ENCODE results near the gene SRCIN1. TPM values are rescaled to one million over a fixed set of nuclear protein-coding genes. Genes with fewer than 3 reads are reported as not detected.

The SRCIN1 gene
- total RNA-seq, 2 donors from 2014 or later: 0.52 to 1.1 TPM

DNA sequence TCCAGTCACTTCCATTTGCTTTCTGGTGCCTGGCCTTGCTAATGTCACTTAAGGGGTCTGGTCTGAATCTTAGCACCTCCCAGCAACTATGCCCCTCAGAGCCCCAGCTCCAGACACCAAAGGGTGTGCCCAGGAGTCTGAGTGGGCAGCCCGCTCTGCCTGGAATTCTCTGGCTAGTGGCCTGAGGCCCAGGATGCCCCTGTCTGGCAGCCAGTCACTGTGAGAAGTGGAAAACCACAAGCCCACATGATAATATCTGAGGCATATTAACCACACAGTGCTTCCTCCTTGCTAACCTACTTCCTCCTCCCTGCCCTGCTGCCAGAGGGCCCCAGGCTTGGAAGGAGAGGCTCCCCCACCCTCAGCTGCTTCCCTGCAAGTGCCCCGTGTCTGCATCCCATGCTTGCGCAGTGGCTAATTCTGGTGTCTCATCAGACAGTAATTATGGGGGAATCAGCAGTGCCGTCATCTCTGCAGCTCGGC is 14.0 kb downstream of the SRCIN1 start:
- Histone ChIP-seq H3K4me3 (no peak overlapping the region), H3K36me3 (no peaks in the 10 kb centered on the region), H3K9me3 (no peaks in the 10 kb centered on the region), H3K27ac (no peak overlapping the region), H3K4me1 (peaks cover 0 to 6% of the 10 kb centered on the region in 2 donors), H3K27me3 (no peaks in the 10 kb centered on the region)
- no peak for DNase-seq (ENCODE audit: low spot score)
- TF ChIP-seq, protein P1, sequence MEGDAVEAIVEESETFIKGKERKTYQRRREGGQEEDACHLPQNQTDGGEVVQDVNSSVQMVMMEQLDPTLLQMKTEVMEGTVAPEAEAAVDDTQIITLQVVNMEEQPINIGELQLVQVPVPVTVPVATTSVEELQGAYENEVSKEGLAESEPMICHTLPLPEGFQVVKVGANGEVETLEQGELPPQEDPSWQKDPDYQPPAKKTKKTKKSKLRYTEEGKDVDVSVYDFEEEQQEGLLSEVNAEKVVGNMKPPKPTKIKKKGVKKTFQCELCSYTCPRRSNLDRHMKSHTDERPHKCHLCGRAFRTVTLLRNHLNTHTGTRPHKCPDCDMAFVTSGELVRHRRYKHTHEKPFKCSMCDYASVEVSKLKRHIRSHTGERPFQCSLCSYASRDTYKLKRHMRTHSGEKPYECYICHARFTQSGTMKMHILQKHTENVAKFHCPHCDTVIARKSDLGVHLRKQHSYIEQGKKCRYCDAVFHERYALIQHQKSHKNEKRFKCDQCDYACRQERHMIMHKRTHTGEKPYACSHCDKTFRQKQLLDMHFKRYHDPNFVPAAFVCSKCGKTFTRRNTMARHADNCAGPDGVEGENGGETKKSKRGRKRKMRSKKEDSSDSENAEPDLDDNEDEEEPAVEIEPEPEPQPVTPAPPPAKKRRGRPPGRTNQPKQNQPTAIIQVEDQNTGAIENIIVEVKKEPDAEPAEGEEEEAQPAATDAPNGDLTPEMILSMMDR (IDR thresholded peaks at IDR 0.05): no peak

DNA sequence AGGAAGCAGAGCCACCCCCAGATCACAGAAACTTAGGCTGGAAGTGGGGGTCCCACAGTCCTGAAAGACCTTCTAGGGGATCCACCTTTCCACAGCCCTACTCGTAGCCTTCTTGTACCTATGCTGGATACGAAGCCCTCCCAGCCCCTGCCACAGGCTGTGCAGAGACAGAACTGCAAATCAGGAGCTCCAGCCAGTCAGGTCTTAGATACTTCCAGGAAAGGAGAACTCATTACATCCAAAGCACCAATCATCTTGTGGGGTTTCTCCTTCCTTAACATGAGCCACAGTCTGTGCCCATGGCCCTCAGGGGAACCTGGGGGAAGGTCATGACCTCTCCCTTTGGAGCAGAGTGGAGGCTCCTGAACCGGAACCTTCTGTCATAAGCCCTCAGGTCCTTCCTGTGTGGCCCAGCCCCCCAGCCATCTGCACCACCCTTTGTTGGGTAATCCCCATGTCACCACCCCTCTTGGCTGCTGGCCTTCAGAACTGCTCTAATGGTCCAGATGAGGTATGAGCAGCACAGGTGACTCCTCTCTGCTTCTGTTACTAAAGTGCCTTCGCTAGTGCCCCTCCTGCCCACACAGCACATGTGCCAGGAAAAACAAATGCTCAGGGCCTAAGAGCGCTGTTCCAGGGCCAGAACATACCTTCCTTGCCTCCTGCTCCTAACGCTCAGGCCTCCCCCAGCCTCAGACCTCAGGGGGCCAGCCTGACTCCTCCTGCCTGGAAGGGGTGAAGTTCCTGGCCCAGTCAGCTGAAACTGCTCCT is 14.6 kb downstream of the SRCIN1 start:
- TF ChIP-seq, protein P1 (IDR thresholded peaks at IDR 0.05): no peak
- Histone ChIP-seq H3K27ac (no peak overlapping the region), H3K9me3 (no peaks in the 10 kb centered on the region), H3K4me1 (peaks cover 0 to 6% of the 10 kb centered on the region in 2 donors), H3K4me3 (no peak overlapping the region), H3K36me3 (no peaks in the 10 kb centered on the region), H3K27me3 (no peaks in the 10 kb centered on the region)
- DNase-seq (ENCODE audit: low spot score): no peak

DNA sequence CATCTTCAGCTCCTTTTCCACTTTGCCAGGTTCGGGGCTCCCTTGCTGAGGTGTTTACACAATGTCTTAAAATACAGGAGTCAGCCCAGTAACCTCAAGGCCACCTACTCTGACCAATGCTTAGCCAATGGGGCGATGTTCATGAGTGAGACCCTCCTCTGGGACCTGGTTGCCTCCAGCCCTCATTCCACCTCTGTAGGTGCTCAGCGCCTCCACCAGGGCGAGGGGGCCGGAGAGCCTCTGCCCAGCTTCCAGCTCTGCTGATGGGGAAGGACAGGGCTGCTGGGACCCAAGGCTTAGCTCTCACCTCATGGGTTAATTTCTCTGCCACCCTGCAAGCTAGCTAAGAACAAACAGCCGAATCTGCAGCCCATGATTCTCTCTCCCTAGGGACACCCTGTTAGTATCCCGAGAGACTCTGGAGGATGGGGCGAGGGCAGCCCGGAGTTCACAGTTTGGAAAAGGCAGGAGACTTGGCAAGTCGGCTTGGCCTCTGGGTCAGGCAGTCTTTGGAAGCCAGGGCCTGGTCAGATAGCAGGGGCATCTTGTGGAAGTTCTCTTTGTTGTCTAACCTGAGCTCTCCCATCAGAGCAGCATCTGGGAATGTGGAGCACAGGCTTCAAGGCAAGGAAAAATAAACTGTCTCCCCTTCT is 16.2 kb downstream of the SRCIN1 start:
- no peak for DNase-seq (ENCODE audit: low spot score)
- TF ChIP-seq, protein P1 (IDR thresholded peaks at IDR 0.05): no peak
- H3K36me3 ChIP-seq: no peaks in the 10 kb centered on the region
- peaks cover 0 to 6% of the 10 kb centered on the region in 2 donors for H3K4me1 ChIP-seq
- H3K27me3 ChIP-seq: peaks cover 0 to 5% of the 10 kb centered on the region in 2 donors
- H3K4me3 ChIP-seq: no peak overlapping the region
- H3K27ac ChIP-seq: no peak overlapping the region
- H3K9me3 ChIP-seq: no peaks in the 10 kb centered on the region

DNA sequence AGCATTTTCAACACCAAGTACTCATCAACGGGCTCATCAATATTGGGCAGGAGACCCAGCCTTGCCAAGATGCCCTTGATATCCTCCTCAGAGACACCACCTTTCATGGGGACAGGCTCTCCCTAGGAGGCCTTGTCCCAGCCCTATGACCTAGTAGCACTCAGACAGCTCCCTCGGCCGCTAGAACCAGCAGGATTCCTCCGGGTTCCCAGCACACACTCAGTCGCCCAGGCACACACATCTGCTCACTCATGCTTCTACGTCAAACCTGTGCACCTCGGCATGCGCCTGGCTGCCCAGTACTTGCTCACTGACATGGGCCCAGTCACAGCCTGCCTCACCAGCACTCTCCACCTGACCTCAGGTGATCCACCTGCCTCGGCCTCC is 17.0 kb downstream of the SRCIN1 start:
- Histone ChIP-seq H3K27me3 (peaks cover 0 to 5% of the 10 kb centered on the region in 2 donors), H3K4me3 (no peak overlapping the region), H3K9me3 (no peaks in the 10 kb centered on the region), H3K4me1 (peaks cover 0 to 6% of the 10 kb centered on the region in 2 donors), H3K36me3 (no peaks in the 10 kb centered on the region), H3K27ac (no peak overlapping the region)
- TF ChIP-seq, protein P1 (IDR thresholded peaks at IDR 0.05): no peak
- no peak for DNase-seq (ENCODE audit: low spot score)

DNA sequence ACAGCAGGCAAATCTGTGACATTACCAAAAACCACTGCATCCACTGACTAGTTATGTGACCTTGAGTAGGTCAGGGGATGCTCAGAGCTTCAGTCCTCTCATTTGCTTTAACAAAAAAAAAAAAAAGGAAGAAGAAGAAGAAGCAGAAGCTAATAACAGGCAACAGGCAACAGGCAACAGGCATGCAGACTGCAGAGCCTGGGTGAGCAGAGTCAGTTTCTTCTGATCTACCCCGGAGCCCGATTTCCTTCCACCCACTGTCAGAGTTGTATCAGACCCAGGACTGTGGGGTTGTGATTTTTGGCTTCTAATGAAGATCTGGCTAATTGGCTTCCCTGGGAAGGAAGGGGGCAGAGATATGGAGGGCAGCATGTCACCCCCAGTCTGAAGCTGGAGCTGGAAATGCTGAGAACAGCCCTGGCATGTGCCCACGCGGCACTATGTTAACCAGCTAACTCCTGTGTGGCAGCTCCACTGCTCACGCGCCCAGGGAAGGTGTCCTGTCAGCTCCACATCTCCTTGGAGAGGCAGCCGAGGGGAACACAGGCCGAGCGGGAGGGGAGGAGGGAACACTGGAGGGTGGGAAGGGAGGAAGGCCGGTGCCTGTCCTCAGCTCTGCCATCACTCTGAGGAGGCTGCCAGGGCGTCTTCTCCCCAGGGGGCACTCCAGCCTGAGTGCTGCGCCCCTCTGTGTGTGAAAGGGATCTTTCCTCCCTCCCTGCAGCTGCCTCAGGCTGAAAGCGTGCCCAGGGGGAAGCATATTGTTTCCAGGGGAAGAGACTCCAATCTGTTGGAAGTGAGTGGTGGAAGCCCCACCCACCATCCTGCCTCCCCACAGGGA is 17.6 kb downstream of the SRCIN1 start:
- TF ChIP-seq, protein P1 (IDR thresholded peaks at IDR 0.05): no peak
- DNase-seq (ENCODE audit: low spot score): no peak
- H3K27me3 ChIP-seq: peaks cover 0 to 5% of the 10 kb centered on the region in 2 donors

More for the DNA sequence above, 17.6 kb downstream of the SRCIN1 start:
- H3K27ac ChIP-seq: no peak overlapping the region
- H3K4me1 ChIP-seq: peaks cover 0 to 6% of the 10 kb centered on the region in 2 donors
- no peak overlapping the region for H3K4me3 ChIP-seq
- H3K9me3 ChIP-seq: no peaks in the 10 kb centered on the region
- no peaks in the 10 kb centered on the region for H3K36me3 ChIP-seq

Data from right atrium auricular region (tissue), 2 donors.